DOHH2 (cell line): ENCODE measurements around the gene EXOC6B.

ENCODE experiments used
- H3F3A ChIP-seq: fragments of 200-600 bp; sonication (generic), shearing (Covaris generic); 2 replicates; pipeline ENCODE4 v1.6.0; 2016; ENCODE audit warnings: antibody characterized with exemption, mild to moderate bottlenecking; ENCODE audit not compliant: control insufficient read depth, insufficient read depth
- H3K27ac ChIP-seq: fragments of 200-600 bp; sonication (generic); 2 replicates; pipeline ENCODE4 v1.5.1; 2014; ENCODE audit warnings: low read depth, mild to moderate bottlenecking, low read length, moderate library complexity
- H3K27me3 ChIP-seq: fragments of 200-600 bp; sonication (generic); 2 replicates; pipeline ENCODE4 v1.6.1; 2014; ENCODE audit warnings: mild to moderate bottlenecking, low read length, mixed read lengths; ENCODE audit not compliant: control insufficient read depth
- H3K36me3 ChIP-seq: fragments of 200-600 bp; sonication (generic); 2 replicates; pipeline ENCODE4 v1.6.1; 2014; ENCODE audit warnings: mild to moderate bottlenecking, low read length, moderate library complexity, mixed read lengths; ENCODE audit not compliant: control insufficient read depth
- H3K4me1 ChIP-seq: fragments of 200-600 bp; sonication (generic); 2 replicates; pipeline ENCODE4 v1.6.1; 2014; ENCODE audit warnings: mild to moderate bottlenecking, low read length, mixed read lengths; ENCODE audit not compliant: control insufficient read depth
- H3K4me2 ChIP-seq: fragments of 200-600 bp; sonication (generic); 2 replicates; pipeline ENCODE4 v1.6.0; 2014; ENCODE audit warnings: mild to moderate bottlenecking, low read length, moderate library complexity
- H3K4me3 ChIP-seq: fragments of 200-600 bp; sonication (generic); 2 replicates; pipeline ENCODE4 v1.5.1; 2014; ENCODE audit warnings: mild to moderate bottlenecking, low read length, mixed read lengths
- H3K79me2 ChIP-seq: fragments of 200-600 bp; sonication (generic); 2 replicates; pipeline ENCODE4 v1.6.1; 2014; ENCODE audit warnings: mild to moderate bottlenecking, low read length, mixed read lengths; ENCODE audit not compliant: control insufficient read depth
- H3K9me2 ChIP-seq: fragments of 200-600 bp; sonication (generic); replicated peaks from 2 replicates; pipeline ENCODE4 v1.6.1; 2014; ENCODE audit warnings: mild to moderate bottlenecking, low read length, mixed read lengths; ENCODE audit not compliant: control insufficient read depth
- H3K9me3 ChIP-seq: fragments of 200-600 bp; sonication (generic); 2 replicates; pipeline ENCODE4 v1.6.1; 2014; ENCODE audit warnings: antibody characterized with exemption, low read length, mixed read lengths; ENCODE audit not compliant: control insufficient read depth, insufficient read depth
- H4K20me1 ChIP-seq: fragments of 200-600 bp; sonication (generic); 2 replicates; pipeline ENCODE4 v1.6.0; 2014; ENCODE audit warnings: low read depth, mild to moderate bottlenecking, antibody characterized with exemption, low read length, moderate library complexity; ENCODE audit not compliant: control insufficient read depth, insufficient read depth
- EZH2phosphoT487 ChIP-seq: fragments of 200-600 bp; sonication (generic); IDR thresholded peaks from 2 replicates; pipeline ENCODE4 v1.6.1; 2017; ENCODE audit warnings: borderline replicate concordance, mild to moderate bottlenecking, antibody characterized with exemption, low read length, moderate library complexity, mixed read lengths
- TF ChIP-seq, protein P1 (sequence below): fragments of 200-600 bp; sonication (generic); IDR thresholded peaks from one replicate; pipeline ENCODE4 v1.5.1; 2014; ENCODE audit warnings: antibody characterized with exemption, mild to moderate bottlenecking, low read depth, low read length; ENCODE audit not compliant: poor library complexity, severe bottlenecking

Gene EXOC6B

DNA sequence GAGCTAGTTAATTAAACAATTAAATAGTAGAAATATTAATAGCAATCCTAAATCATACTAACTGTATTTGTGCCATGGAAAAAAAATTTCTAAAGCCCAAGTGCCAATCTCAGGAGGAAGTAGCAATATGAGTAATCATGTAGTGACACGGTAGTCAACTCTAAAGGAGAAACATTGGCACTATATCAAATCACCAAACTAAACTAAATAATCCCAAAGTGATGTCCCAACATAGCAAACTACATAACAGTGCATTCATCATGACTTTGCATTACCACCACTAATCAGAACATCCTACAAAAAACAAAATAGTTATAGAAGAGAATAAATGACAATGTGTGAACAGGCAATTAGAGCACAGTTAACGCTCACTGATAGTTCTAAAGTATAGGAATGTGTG, 195.1 kb downstream of the EXOC6B start:
- Histone ChIP-seq H3K4me2 (no peak overlapping the region), H3K27ac (no peak overlapping the region), H3K9me2 (no peaks in the 10 kb centered on the region)

DNA sequence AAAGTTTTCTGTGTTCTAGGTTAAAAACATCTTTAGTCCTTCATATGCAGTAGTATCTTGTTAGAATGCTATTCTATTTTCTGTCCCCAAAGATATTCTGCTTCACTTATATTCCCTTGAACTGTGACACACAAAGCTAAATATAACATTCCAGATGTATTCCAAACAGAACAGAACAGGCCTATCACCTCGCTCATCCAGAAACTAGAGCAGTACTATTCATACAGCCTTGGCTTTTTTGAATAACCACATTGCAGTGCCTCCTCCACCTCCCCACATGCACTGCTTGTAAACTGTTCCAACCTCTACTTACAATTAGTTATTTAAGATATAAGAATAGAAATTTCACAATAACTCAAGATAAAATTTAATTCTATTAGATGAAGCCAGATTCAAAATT, 196.8 kb downstream of the EXOC6B start:
- Histone ChIP-seq H3K27ac (no peak overlapping the region), H3K27me3 (no peaks in the 10 kb centered on the region), H3K36me3 (no peaks in the 10 kb centered on the region), H4K20me1 (no peaks in the 10 kb centered on the region), H3K4me1 (no peaks in the 10 kb centered on the region), H3K9me2 (no peaks in the 10 kb centered on the region), H3K4me3 (no peak overlapping the region), H3K9me3 (no peaks in the 10 kb centered on the region), H3F3A (no peaks in the 10 kb centered on the region), H3K4me2 (no peak overlapping the region), H3K79me2 (no peaks in the 10 kb centered on the region)
- TF ChIP-seq, protein P1, sequence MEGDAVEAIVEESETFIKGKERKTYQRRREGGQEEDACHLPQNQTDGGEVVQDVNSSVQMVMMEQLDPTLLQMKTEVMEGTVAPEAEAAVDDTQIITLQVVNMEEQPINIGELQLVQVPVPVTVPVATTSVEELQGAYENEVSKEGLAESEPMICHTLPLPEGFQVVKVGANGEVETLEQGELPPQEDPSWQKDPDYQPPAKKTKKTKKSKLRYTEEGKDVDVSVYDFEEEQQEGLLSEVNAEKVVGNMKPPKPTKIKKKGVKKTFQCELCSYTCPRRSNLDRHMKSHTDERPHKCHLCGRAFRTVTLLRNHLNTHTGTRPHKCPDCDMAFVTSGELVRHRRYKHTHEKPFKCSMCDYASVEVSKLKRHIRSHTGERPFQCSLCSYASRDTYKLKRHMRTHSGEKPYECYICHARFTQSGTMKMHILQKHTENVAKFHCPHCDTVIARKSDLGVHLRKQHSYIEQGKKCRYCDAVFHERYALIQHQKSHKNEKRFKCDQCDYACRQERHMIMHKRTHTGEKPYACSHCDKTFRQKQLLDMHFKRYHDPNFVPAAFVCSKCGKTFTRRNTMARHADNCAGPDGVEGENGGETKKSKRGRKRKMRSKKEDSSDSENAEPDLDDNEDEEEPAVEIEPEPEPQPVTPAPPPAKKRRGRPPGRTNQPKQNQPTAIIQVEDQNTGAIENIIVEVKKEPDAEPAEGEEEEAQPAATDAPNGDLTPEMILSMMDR: no peak
- TF ChIP-seq EZH2phosphoT487: no peak

More for the DNA sequence above, 195.1 kb downstream of the EXOC6B start:
- no peak overlapping the region for H3K4me3 ChIP-seq
- no peaks in the 10 kb centered on the region for H3K4me1 ChIP-seq
- H4K20me1 ChIP-seq: no peaks in the 10 kb centered on the region
- no peaks in the 10 kb centered on the region for H3K9me3 ChIP-seq
- H3K36me3 ChIP-seq: no peaks in the 10 kb centered on the region
- H3K27me3 ChIP-seq: peaks cover 3% of the 10 kb centered on the region; the same call in 1 of the 2 replicates
- no peaks in the 10 kb centered on the region for H3F3A ChIP-seq
- H3K79me2 ChIP-seq: no peaks in the 10 kb centered on the region
- TF ChIP-seq EZH2phosphoT487: no peak
- TF ChIP-seq, protein P1: no peak

DNA sequence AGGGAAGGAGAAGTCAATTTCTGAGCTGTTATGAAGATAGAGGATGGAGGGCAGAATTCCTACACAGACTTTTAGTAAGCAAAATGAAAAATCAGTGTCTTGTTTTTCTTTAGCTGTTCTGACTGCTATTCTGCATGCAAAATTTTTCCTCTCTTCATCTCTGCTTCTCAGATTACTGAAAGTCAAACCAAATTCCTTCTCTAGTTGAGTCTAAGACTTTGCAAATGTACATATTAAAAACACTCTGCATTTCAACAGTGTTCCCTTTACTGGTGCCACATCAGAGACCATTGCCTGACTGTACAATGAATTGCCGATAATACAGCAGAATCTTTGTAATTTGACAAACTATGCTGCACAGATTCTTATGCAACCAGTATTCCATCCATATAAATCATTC, 198.8 kb downstream of the EXOC6B start:
- no peak overlapping the region for H3K4me3 ChIP-seq
- no peaks in the 10 kb centered on the region for H4K20me1 ChIP-seq
- H3K27ac ChIP-seq: no peak overlapping the region
- TF ChIP-seq EZH2phosphoT487: no peak
- TF ChIP-seq, protein P1: no peak
- no peaks in the 10 kb centered on the region for H3K79me2 ChIP-seq
- no peaks in the 10 kb centered on the region for H3K9me2 ChIP-seq
- H3K36me3 ChIP-seq: no peaks in the 10 kb centered on the region
- no peak overlapping the region for H3K4me2 ChIP-seq
- H3F3A ChIP-seq: no peaks in the 10 kb centered on the region
- H3K4me1 ChIP-seq: no peaks in the 10 kb centered on the region
- H3K9me3 ChIP-seq: no peaks in the 10 kb centered on the region
- H3K27me3 ChIP-seq: no peaks in the 10 kb centered on the region

DNA sequence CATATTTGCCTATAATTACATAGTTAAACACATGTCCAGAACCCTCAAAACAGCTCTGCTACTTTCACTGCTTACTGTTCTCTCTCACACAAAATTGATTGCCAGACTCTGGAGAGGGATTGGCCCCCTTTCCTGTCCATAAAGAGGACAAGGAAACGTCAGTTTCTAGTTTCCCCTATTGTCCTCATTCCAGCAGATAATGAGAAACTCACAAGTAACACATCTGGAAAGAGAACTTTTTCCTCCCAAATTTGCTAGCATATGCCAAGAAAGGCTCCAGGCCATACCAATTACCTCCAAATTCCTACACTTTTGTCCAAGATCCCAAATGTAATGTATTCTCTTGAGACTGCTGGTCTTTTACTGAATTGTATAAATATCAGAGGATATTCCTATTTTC, 200.5 kb downstream of the EXOC6B start:
- no peaks in the 10 kb centered on the region for H3K27me3 ChIP-seq
- no peak overlapping the region for H3K27ac ChIP-seq
- H3K4me1 ChIP-seq: no peaks in the 10 kb centered on the region
- H3K9me3 ChIP-seq: no peaks in the 10 kb centered on the region
- TF ChIP-seq, protein P1: no peak
- no peak for TF ChIP-seq EZH2phosphoT487
- H3K36me3 ChIP-seq: no peaks in the 10 kb centered on the region
- no peaks in the 10 kb centered on the region for H3F3A ChIP-seq
- no peaks in the 10 kb centered on the region for H4K20me1 ChIP-seq
- no peaks in the 10 kb centered on the region for H3K9me2 ChIP-seq
- no peak overlapping the region for H3K4me2 ChIP-seq
- no peaks in the 10 kb centered on the region for H3K79me2 ChIP-seq
- no peak overlapping the region for H3K4me3 ChIP-seq
